Activated CD4-positive, alpha-beta T cell treated with anti-CD3 and anti-CD28 coated beads for 24 hours (primary cell): ENCODE results near the gene CALHM5.

ENCODE experiments used
- DNase-seq, 2 donors: peaks; one replicate each; pipeline ENCODE4 v3.0.0-alpha.2; 2020; ENCODE audit warnings: low read depth in 2 of 2

Gene CALHM5

DNA sequence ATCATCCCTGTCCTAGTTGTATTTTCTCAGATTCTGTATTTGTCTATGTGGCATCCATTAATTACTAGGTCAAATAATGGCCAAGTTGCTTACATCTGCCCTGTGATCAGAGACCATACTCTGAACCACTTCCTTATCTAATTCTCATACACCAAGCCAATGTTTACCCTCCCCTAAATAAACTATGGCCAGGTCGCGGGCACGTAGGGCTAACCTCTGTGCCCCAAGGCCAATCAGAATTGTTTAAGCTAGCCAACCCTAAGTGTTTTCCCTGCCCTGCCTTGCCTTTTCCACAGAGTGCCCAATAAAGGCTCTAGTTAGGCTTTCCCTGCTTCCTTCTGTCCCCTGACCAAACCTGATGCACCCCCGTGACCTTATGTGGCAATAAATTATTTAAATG, 39.4 kb downstream of the CALHM5 start:
- no peak for DNase-seq

DNA sequence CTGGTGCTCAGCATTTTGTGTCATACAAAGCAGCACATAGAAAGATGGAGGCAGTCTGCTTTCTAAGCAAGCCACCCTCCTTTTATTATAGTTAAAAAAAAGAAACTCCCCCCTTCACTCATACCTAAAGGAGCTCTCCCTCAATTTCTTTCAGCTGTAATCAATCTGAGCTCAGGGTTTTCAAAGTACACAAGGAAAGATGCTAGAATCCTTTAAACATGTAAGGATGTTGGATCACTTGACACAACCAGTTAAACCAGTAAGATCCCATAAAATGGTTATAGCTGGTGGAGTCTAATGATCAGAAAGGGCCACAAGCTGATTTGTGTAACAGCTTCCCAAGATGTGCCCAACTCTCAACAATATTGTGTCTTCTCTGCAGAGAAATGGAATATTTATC, 42.0 kb downstream of the CALHM5 start, which contains the start of gene CALHM4:
Gene CALHM4 (plus strand): TSS at position 301 of the 400 bp plus-strand sequence. CDS start 43 bp downstream, at position 344.
- DNase-seq = no peak

DNA sequence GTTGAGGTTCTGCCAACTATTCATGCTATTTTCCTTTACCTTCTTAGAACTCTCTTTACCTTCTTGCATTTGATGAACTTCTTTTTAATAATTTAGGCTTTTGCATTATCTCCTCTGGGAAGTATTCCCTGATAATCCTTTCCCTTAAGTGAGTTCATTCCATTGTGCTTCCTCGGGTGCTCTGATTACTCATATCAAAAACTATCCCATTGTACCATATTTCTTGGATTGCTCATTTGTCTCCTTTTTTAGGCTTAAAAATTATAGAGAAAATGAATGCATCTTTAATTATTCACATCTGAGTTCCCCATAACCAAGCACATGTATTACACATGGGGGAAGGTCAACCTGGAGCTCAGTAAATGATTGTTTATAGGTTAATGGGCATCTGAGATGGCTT, 44.6 kb downstream of the CALHM5 start:
- no peak for DNase-seq

DNA sequence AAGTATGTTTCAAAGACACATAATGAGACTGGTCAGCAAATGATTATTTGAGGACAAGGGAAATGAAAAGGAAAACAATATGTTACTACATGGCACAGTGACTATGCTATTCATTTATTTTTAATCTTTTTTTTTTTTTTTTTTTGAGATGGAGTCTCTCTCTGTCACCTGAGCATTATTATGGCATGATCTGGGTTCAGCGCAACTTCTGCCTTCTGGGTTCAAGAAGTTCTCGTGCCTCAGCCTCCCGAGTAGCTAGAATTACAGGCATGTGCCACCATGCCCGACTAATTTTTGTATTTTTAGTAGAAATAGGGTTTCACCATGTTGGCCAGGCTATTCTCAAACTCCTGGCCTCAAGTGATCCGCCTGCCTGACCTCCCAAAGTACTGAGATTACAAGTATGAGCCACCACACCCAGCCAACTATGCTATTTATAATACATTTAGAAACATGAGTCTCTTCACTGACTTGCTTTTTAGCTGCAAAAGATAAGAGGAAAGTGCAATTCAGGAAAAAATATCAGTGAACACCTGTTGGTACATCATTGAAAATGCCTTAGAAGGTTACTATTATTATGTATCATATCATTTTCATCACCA, 45.5 kb downstream of the CALHM5 start:
- DNase-seq = no peak

DNA sequence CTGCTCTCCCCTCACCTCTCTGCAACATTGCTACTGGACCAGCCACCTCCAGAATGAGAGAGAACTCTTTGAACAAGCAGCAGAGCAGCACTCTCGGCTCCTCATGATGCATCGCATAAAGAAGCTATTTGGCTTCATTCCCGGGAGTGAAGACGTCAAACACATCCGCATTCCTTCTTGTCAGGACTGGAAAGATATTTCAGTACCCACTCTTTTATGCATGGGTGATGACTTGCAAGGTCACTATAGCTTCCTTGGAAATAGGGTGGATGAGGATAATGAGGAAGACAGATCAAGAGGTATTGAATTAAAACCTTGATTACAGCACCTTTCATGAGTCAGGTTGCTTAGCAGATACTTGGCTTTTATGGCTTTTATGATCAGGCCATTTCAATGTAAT, 46.5 kb downstream of the CALHM5 start:
- DNase-seq = no peak

DNA sequence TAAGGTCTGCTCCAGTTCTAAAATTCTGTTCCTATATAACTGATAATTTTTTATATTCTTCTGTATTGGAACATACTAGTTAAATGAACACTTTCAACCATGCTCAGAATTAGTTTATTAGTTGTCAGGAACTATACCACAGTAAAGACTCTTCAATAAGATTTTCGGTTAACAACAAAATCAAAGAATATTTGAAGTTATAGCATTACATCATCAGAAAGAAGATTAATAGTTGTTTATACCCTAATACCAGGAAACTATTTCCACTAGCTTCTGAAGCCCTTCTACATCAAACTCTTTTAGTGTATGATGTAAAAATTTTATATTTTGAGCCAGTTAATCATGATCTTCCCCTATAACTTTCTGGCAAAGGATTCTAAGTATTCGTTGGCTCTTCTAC, 48.7 kb downstream of the CALHM5 start:
- DNase-seq = no peak

DNA sequence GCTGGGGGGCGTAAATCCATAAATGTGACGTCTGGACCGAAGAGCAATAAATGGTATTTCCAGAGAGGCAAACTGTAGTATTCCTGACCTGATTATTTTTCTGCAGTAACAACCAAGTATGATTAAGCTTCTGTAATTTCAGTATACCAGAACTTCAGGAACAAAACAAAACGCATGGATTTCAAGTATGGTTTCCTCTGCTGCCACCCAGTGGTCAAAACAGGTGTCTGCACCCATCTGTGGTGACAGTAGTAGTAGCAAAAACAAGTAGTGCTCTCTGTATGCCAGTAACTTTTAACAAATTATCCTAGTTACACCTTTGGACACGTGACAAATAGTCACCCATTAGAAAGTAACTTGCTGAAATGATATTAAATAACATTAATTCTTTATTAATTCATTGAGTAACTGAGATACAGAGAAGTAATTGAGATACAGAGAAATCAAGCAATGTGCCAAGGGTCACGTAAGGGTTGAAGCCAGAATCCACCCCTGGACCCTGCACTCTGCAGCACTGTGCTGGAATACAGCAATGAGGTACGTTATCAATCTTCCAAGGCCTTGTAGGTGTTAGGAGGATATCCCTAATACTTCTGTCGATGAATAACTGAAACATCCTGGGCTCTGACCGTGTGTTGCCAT, 50.1 kb downstream of the CALHM5 start:
- peak; percentile 44 to 54 for DNase-seq

DNA sequence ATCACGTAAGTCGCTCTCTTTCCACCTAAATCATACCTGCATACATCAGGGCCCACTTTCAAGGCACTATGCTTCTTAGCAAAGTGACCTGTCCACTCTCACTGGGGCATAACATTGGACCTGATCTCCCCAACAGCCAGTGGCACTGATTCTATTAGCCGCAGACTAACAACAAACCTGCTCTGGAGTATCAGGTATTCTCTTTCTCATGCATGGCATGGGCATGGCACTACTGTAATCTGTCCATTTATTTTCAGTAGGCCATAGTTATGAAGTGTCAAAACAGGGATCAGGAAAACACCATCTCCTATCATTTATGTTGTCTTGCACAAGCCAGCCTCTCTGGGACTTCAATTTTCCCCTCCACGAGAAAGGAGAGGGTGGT, 50.6 kb downstream of the CALHM5 start:
- no peak for DNase-seq

DNA sequence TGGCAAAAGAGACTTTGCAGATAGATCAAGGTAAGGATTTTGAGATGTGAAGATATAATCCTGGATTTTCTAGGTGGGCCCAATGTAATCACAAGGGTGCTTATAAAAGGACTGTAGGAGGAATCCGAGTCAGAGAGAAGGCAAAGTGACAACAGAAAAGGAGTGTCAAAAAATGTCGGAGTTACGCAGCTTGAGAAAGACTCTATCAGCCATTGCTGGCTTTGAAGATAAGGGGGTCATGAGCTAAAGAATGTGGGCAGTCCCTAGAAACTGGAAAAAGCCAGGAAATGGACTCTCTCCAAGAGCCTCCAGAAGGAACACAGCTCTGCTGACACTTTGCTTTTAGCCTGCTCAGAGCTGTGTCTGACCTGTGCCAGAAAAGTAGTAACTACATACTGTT, 51.2 kb downstream of the CALHM5 start:
- no peak for DNase-seq

DNA sequence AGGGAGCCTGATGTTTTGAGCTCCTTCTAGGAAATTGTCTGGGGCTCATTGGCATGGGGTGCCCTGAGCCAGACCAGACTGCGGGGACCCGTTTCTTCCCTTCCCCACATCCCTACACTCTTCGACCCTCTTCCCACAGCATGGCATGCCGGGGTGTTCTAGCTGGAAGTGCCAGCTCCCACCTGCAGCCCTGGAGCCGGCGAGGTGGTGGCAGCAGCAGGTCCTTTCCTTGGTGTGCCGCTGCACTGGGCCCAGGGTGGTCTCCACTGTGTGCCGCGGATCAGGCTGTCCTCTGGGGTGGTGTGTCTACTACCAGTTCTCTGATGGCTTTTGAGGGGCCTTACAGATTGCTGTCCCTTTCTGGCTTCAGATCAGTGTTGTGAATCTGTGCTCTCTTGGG, 52.4 kb downstream of the CALHM5 start:
- no peak for DNase-seq

DNA sequence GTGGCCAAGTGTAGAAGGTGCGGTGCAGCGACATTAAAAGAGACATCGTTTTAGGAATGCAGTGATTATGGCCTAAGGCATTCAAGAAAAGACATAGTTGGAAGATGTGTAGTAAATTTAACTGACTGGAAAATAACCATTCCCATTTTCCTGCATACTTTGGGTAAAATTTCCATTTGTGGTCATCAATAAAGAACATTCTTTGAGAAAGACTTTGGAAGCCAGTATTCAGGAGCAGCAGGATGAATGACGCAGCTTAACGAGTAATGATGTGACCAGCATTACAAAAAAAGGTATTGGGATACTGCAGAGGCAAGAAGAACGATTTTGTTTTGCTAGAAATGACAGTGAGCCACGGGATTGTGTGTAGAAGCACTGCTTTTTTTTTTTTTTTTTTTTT, 52.9 kb downstream of the CALHM5 start:
- no peak for DNase-seq

DNA sequence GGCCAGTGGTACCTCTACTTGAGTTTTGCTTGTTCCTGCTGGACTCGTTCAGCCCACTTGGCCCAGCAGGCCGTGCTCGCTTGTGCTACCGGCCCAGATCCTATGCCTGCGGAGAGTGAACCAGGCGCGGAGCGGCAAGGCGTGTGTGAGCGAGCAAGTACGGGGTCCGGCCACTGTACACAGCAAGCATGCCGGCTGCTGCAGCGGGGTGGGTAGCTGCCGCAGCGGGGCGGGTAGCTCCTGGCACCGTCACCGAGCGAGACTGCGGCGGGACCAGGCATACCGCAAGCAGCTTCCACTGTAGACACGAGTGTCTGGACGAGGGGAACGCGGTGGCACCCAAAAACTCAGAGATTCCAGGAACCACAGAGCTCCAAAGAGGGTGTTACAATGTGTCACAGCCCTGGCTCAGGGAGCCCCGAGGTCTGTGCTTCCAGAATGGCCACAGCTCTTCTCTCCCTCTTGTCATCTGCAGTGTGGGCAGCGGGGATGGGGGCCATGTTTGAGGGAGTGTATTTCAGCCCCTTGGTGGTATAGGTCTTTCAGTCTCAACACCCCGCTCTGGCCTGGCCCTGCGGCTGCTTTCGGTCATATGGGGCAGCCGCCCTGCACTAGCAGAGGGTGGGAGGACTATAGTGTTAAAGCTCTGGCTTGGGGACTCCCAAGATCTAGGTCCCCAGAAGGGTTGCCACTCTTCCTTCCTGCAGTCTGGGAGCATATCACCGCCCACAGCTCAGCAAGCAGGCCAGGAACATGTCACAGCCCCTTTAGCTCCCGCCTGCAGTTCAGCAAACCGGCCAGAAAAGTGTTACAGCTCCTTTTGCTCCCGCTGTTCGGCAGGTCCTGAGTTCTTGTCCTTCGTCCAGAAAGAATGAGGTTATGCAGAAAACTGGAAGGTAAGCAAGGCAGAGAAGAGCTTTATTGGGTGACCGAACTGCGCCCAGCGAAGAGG, 53.8 kb downstream of the CALHM5 start:
- no peak for DNase-seq

DNA sequence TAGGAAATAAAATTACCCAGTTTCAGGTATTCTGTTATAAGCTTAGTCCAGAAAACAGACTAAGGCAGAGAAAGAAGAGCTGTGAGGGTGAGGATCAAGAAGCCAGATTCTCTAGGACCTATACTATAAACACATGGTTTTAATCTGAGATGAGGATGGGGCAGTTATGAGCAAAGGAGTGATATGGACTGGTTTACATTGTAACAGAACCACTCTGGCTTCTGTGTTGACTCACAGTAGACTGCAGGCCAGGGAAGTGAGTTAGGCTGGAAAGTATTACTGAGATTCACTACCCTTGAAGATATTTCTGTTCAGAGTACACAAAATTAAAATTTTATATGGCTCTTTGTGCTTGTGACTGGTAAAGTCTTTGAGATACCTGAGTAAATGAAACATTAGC, 56.7 kb downstream of the CALHM5 start:
- DNase-seq = no peak

DNA sequence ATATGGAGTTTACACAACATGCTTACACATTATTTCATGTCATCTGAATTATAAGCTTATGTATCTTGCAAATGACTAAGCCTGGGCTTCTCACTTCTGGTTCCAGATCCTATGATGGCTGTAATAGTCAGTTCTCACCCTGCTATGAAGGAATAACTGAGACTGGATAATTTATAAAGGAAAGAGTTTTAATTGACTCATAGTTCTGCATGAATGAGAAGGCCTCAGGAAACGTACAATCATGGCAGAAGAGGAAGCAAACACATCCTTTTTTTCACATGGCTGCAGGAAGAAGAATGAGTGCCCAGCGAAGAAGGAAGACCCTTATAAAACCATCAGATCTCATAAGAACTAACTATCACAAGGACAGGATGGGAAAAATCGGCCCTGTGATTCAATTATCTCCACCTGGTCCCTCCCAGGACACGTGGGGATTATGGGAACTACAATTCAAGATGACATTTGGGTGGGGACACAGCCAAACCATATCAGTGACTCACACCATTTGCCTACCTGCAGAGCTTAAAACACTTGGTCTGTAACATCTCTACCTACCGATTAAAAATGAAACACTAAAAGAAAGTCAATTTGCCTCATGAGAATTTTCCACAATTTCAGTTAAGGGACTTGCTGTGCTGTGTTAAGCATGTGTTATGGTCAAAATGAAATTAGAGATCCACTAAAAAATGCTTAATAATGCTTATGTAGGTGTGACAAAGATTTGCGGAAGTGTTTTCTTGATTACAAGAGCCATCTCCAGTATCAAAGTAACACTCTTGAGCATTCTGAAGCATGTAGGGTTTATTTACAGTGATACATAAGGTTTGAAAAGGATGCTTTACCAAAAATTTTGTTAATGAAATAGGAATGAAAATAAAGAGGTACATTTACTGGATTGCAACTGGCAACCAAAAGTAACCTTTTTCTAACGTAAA, 57.6 kb downstream of the CALHM5 start:
- DNase-seq = no peak

DNA sequence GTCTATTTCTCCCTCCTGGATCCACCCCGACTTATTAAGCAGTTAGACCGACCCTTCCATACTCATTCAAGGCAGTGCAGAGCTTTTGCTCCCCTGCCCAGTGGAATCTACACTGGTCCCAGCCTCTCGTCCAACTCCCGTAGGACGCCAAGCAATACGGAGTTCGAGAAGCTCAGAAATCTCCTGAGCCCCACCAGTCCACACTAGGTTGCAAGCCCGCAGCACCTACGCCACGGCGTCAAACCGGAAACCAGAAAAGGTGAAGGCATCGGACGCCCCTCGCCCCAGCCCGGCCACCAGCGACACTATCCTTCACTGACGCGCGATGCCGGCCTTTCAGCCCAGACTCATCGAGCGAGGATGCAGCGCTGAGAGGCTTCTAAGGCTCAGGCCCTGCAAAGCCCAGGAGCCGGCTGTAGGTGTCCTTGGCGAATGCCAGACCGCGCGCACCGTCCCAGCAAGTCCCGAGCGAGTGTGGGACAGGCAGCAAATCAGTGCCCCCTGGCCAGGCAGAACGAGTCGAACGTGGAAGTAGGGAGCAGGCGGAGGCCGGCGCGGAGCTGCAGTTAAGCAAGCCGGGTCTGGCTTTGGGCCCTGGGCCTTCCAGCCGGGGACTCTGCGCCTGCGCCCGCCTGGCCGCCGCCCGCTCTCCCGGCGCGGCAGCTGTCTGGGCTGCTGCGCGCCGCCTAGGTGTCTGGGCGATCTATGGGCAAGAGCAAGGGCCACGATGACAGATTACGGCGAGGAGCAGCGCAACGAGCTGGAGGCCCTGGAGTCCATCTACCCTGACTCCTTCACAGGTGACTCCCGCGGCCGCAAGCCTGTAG, 59.6 kb downstream of the CALHM5 start, which contains the start of gene RWDD1:
Gene RWDD1 (plus strand): TSS at position 649 of the 827 bp plus-strand sequence. CDS start 79 bp downstream, at position 728.
- DNase-seq = peak; percentile 95 to 96

DNA sequence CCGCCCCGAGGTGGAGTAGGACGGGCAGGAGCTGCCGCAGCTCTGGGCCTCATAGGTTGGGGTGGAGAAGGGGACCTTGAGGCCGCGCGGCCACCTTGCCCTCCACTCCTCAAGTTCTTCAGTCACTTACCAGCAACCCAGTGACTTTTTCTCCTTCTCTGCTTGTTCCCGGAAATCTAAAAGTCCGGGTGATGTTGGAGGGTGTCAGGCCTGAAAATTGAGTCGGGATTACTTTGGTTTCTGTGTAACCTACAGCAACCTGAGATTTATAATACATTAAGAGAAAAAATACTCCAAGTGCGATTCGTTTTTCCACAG, 60.2 kb downstream of the CALHM5 start:
- DNase-seq = no peak

DNA sequence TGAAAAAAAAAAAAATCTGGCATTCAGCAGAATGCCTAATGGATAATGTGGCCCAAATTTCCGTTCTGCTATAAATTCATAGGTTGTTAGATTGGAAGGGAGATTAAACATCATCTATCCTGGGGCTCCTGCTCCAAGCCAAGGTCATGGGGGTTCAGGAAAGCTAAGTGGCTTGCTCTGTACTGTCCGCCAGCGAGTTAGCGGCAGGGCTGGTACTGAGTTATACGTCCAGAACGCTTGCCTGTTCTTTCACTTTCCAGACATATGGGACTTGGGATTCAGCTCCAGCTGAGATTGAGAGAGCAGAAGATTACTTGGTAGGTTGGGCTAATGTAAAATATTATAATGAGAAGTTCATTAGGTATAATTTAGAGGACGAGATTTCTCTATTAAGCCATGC, 60.7 kb downstream of the CALHM5 start:
- DNase-seq = no peak
